ENCODE results near the gene RAB3A. TPM values are rescaled to one million over a fixed set of nuclear protein-coding genes. Genes with fewer than 3 reads are reported as not detected.
A peak's percentile ranks its signal among the peaks of the same experiment; 100 is the strongest.

Gene RAB3A
- total RNA-seq, 4 donors from 2014 or later: 0.69 to 3.8 (median 0.77) TPM; not detected in 1

GRCh38 chr19:18197306-18197705 is 6.5 kb downstream of the RAB3A start:
- Histone ChIP-seq H3K36me3 (no peaks in the 10 kb centered on the region), H3K9me3 (no peaks in the 10 kb centered on the region), H3K27me3 (no peaks in the 10 kb centered on the region), H3K27ac (no peak overlapping the region), H3K4me1 (peaks cover 0 to 12% of the 10 kb centered on the region in 2 donors), H3K4me3 (no peak overlapping the region)
- intact Hi-C loops (cut with DNase I; ENCODE audit: low total_unique reads): no loop called here
- no peak for DNase-seq
- TF ChIP-seq POLR2A (IDR thresholded peaks at IDR 0.05) (no peak), CTCF (IDR thresholded peaks at IDR 0.05) (no peak)

- intact Hi-C loops (cut with DNase I; ENCODE audit: low total_unique reads): no loop called here
- Histone ChIP-seq H3K27ac (no peak overlapping the region), H3K36me3 (no peaks in the 10 kb centered on the region), H3K4me3 (no peak overlapping the region), H3K27me3 (no peaks in the 10 kb centered on the region), H3K9me3 (no peaks in the 10 kb centered on the region), H3K4me1 (peaks cover 0 to 12% of the 10 kb centered on the region in 2 donors)
- DNase-seq: no peak
- TF ChIP-seq CTCF (IDR thresholded peaks at IDR 0.05): no peak
- no peak for TF ChIP-seq POLR2A (IDR thresholded peaks at IDR 0.05)
Observed at GRCh38 chr19:18196511-18196845, 7.4 kb downstream of the RAB3A start.

DNA sequence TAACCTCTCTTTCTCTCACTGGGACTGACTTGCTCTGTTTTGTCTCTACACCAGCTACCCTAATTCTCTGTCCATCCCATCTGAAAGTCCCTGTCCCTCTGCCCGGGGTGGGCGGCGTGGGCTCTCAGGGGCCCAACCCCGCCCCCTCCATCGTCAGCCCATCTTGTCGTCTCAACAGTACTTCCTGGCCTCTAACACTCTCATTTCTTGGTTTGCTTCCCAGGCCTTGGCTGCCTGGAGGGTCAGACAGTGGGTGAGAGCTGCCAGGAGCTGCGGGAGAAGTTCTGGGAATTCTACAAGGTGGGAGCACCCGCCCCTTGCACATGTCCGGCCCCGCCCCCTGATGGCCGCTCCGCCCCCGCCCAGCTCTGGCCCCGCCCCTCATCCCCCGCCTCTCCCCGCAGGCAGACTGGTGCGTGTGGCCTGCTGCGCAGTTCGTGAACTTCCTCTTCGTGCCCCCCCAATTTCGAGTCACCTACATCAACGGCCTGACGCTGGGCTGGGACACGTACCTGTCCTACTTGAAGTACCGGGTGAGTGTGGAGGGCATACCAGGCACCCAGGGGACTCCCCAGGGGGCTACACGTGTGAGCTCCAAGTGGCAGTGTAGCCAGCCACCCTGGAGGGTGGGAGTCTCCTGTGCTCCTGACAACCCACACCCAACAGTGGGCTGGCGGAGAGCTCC is 9.1 kb downstream of the RAB3A start:
- TF ChIP-seq POLR2A (IDR thresholded peaks at IDR 0.05) (no peak), CTCF (IDR thresholded peaks at IDR 0.05) (no peak)
- Histone ChIP-seq H3K27ac (peak overlapping the region in 1 of 2 donors; percentile 63), H3K4me1 (peaks cover 0 to 12% of the 10 kb centered on the region in 2 donors), H3K9me3 (no peaks in the 10 kb centered on the region), H3K4me3 (peak overlapping the region in 1 of 2 donors; percentile 6), H3K36me3 (no peaks in the 10 kb centered on the region), H3K27me3 (no peaks in the 10 kb centered on the region)
- peak; percentile 64 to 74 for DNase-seq
- intact Hi-C loops (cut with DNase I; ENCODE audit: low total_unique reads): no loop called here

DNA sequence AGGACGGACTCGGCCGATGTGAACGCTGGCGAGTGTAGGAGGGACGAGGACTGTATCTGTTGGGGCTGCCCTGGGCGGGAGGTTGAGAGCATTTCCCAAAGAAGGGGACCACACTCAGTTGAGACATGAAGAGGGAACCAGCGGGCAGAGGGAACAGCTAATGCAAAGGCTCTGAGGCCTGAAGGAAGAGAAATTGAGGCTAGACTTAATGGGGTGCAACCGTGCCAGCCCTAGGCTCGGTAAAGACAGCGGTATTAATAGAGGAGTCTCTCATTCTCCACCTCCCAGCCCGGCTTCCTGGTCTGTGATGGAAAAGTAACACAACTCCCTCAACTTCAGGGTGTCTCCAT is 9.7 kb downstream of the RAB3A start:
- Histone ChIP-seq H3K4me1 (peaks cover 0 to 12% of the 10 kb centered on the region in 2 donors), H3K36me3 (no peaks in the 10 kb centered on the region), H3K27ac (peak overlapping the region in 1 of 2 donors; percentile 63), H3K27me3 (no peaks in the 10 kb centered on the region), H3K4me3 (peak overlapping the region; percentile 80 to 97), H3K9me3 (no peaks in the 10 kb centered on the region)
- intact Hi-C loops (cut with DNase I; ENCODE audit: low total_unique reads): no loop called here
- no peak for DNase-seq
- TF ChIP-seq POLR2A (IDR thresholded peaks at IDR 0.05): no peak
- no peak for TF ChIP-seq CTCF (IDR thresholded peaks at IDR 0.05)

GRCh38 chr19:18193388-18194180 is 10.3 kb downstream of the RAB3A start:
- peak in 1 of 2 donors; percentile 34 for DNase-seq
- Histone ChIP-seq H3K4me1 (peaks cover 0 to 12% of the 10 kb centered on the region in 2 donors), H3K4me3 (peak overlapping the region; percentile 80 to 97), H3K27me3 (no peaks in the 10 kb centered on the region), H3K36me3 (no peaks in the 10 kb centered on the region), H3K27ac (peak overlapping the region; percentile 77 to 88), H3K9me3 (no peaks in the 10 kb centered on the region)
- TF ChIP-seq POLR2A (IDR thresholded peaks at IDR 0.05) (no peak), CTCF (IDR thresholded peaks at IDR 0.05) (no peak)
- intact Hi-C loops (cut with DNase I; ENCODE audit: low total_unique reads): no loop called here
